GM21515 (cell line): ENCODE measurements around the gene ZACN.
"Not testable (repeated sequence)": the region's sequence is repeated elsewhere in the genome, so short reads cannot be mapped to it uniquely, and the experiment has no call there.

Experiments
- ATAC-seq: cut with Tn5 transposase; IDR thresholded peaks from one replicate; pipeline ENCODE4 v1.9.1; 2021; ENCODE audit not compliant: unreplicated experiment

Gene ZACN

DNA sequence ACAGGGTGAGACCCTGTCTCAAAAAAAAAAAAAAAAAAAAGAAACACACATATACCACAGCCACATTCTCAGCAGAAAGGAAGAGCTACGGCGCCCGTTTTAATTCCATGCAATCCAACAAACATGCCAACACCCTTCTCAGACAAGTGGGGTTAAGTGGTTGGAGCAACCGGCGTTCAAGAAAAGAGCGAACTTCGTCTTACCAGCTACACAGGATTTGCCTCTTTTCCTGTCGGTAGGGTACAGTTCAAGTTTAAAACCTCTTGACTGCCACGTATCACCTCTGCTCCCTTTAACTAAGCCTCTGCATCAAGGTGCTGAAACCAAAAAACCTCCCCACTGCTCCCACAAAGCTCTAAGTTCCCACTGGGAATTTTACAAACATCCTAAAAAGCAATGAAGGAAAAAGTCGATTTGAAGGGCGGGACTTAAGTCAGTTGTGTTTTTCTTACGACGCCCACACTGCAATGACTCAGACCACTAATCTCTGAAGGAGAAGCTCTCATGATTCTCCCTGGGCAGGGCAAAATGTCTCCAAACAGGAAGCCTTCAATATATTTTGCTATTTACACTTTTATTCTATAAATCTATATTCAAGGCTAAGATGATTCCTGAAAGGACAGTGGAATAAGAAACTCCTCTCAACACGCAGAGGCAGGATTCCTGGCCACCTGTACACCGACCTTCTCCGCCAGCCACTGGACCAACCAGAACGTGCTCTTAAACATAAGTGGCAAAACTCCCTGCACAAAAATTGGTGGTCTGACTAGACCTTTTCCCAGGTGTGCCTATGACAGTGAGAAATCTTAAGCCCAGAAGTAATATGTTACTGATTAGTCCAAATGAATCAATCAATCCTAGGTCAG, 25.5 kb upstream of the ZACN start:
- ATAC-seq = no peak

DNA sequence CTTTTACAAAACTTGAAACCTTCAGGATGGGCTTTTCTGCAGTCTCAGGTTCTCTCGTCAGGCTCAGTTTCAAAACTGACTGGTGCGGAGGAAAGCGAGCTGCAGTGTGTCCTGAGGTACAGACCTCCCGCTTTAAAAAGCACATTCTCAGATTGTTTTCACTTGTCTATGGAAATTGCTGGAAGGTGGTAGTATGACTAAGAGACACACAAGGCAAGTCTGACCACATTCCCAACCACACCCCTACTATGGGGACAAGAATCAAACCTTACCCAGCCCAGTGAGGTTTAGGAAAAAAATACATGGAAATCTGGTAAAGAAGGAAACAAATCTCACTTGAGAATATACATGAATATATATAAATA, 24.9 kb upstream of the ZACN start:
- ATAC-seq = no peak

DNA sequence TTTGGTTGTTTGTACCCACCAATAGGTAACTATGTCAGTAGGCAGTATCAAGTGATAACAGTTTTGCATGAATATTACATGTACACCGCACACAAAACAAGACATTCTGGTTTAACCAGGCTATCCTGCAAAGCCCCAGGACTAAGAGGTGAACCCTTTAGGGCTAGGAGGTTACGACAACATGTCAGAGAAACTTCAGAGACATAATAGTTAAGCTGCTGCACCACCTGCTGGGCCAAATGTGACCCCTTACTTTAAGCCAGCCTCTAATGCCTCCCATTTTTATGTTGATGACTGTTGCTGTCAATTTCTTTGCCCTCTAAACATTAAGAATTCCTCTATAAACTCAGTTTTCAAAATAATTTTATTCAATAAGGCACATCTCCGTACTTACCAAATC, 22.1 kb upstream of the ZACN start:
- no peak for ATAC-seq

DNA sequence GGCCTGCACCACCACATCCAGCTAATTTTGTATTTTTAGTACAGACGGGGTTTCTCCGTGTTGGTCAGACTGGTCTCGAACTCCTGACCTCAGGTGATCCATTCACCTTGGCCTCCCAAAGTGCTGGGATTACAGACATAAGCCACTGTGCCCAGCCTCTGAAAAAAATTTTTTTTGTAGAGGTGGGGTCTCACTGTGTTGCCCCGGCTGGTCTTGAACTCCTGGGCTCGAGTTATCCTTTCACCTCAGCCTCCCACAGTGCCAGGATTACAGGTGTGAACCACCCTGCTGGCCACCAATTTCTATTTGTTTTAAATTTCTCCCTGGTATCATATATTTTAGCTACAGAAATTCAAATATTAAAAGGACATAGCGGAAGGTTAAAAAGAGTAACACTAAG, 20.7 kb upstream of the ZACN start:
- ATAC-seq = not testable (repeated sequence)

DNA sequence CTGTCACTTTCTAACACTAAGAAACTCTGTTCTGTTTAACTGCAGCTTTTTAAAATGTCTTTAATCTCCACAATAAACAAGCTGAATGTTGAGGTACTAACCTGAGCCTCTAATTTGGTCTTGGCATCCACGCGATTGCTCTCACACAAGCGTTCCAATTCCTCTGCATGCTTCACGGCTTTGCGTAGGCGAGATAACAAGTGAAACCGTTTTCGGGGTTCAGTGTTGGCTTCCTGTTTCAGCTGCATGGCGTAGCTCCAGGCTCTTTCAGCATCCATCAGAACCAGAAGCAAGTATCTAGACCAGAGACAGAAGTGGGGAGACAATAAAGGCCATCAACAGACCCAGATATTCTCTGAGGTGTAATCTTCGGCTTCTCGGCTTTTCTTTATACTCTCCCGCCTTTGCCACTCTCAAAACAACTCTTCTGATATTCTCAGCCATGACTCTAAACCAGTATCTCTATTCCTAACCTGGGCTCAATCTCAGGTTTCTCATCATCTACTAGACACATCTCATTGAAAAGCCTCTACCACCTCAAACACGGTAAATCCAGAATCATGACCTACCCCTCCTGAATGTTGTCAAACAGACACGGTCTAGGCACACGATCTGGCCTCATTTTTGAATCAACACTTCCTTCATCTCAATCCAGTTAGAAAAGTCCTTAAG, 15.0 kb upstream of the ZACN start:
- no peak for ATAC-seq

DNA sequence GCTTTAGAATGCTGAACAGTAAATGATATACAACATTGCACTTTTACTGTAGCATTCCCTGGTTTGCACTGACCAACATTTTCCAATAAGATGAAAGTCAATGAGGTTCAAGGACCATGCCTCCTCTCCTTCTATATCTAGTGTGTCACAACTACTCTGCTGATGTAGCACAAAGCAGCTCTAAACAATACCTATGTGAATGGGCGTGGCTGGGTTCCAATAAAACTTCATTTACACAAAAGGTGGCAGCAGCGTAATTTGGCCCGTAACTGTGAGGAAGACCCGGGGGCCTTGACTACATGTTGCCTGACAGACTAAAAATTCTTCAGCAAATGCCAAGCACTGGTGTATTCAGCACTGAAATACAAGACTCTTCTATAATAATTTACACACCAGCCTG, 13.2 kb upstream of the ZACN start:
- no peak for ATAC-seq

DNA sequence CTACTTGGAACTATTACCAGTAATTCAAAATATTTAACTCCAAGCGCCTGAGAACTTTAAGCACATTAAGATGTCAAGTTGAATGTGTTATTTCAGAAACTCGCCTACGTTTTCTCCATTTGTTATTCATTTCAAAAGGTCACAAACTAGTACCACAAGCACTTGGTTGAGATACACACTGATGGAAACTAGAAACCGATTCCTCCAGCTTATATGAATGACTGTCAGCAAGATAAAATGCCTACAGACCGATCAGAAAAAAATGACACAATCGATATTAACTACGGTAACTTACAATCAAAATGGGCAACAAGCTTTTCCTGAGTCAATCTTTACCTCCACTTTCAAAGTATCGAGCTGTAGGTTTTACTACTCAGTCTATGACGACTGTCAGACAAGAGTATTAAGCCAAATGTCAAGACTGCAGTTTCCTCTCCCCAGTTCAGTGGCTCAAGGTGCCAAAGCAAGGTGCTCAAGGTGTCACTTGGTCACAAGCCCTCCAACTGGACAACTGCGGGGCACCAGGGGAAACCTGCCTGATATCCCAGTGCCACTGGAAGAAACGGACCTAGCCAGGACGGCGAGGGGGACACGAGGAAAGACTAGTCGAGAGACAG, 7.3 kb upstream of the ZACN start:
- ATAC-seq = no peak

DNA sequence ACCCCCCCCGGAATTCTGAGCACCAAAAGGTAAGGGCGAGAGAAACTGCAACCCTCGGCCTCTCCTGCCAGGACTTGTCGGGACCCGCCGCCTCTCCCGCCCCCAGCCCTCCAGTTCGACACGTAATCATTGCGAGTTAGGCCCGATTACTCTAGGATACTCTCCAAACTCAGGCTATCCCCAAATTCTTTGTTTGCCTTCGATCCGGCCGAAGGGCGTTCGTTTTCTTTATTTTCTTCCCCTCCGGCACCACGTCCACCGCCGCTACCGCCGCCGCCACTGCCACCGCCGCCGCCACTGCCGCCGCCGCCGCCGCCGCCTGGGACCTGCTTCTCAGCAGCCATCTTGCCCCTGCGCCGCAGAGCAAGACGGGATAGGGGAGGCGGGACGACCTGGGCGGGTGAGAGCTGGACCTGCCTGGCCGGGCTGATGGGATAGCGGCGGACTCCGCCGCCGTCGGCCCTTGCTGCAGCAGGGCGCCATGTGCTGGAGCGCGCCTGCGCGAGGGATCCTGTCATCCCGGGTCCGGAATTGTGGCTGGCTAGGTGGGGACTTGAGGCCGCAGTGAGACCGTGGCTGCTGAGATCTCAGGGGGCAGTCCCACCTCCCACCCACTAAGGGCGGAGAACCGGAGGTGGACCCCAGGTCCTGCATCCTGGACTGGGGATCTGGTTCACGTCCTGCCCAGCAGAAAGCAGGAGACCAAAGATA, 6.7 kb upstream of the ZACN start, which contains the start of gene SRP68:
TSS of gene SRP68 (minus strand) at position 370 of the 711 bp plus-strand sequence. CDS start at position 344, 26 bp downstream.
- peak; percentile 88 for ATAC-seq

DNA sequence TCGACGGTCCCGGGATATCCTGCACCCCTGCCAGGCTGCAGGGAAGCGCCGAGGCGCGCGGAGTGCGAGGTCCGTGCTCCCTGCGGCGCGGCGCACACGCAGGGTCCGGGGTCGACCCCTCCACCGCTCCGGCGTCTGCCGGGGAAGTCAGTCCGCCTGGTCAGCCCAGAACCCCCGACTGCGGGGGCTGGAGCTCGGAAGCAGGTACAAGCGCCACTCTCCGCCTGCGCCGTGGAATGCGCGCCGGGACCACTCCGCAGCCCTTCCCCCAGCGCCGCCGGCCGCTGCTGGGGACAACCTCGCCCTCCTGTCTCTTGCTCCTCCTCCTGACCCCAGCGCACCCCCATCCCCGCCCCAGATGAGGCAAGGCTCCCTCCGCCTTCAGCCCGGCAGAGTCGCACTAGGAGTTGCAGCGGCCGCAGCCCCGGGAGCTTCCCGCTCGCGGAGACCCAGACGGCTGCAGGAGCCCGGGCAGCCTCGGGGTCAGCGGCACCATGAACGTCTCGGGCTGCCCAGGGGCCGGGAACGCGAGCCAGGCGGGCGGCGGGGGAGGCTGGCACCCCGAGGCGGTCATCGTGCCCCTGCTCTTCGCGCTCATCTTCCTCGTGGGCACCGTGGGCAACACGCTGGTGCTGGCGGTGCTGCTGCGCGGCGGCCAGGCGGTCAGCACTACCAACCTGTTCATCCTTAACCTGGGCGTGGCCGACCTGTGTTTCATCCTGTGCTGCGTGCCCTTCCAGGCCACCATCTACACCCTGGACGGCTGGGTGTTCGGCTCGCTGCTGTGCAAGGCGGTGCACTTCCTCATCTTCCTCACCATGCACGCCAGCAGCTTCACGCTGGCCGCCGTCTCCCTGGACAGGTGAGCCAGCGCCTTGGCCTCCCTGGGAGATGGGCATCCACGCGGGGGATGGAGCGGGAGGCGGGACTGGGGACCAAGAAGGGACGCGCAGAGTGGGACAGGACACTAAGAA, 4.3 kb upstream of the ZACN start, which contains the start of gene GALR2:
TSS of gene GALR2 (plus strand) at position 392 of the 974 bp plus-strand sequence. CDS start at position 495, 103 bp downstream.
- no peak for ATAC-seq

DNA sequence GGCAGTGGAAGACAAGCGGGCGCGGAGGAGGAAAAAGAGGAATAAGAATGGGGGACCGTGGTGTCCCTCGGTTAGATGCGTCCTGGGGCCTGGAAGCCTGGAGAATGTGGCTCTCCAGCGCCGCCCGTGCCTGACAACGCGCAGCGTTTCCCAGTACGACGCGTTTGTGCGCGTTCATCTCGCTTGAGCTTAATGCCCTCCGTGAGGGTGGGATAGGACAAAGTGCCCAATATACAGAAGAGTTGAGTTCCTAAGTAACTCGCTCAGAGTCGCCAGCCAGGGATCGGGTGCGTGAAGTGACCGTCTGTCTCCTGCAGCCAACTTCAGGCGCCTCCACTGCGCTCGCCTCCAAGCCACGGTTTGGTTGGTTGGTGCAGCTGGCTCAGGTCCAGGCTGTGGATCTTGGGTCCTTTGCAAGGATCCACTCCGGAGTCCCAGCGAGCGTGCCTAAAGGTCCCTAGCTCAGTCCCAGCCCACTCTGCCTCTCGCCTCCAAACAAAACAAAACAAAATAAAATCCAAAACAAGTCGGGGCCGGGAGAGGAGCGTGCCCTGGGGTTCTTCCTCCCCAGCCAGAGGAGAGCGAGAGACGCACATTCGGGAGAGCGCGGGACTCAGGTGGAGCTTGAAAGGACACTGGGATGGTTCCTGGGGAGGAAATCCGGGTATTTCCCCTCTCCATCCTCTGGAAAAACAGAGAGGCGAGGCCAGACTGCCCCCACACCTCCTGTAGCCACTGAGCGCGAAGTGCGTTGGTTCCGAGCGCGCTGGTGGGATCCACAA, 3.4 kb upstream of the ZACN start:
- no peak for ATAC-seq

DNA sequence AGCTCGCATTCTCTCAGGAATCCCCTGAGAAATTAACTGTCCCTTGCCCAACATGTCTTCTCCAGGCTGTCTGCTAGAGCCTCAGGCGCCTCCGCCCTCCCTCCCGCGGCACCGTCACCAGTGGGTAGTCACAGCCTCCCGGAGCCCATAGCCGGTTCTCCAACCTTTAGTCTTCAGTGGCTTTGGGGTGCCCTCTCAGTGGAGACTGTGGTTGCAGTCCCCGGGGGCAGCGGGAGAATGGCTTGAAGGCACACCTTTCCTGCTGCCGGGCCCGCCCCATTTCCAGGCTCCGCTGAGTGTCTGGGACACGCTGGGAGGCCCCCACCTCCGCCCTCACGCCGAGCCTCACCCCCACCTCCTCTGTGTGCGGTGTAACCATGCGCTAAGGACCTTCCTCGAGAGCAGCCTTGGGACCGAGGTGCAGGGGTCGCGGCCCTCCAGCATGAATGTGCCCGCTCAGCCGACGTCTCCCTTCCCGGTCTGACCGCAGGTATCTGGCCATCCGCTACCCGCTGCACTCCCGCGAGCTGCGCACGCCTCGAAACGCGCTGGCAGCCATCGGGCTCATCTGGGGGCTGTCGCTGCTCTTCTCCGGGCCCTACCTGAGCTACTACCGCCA, 2.7 kb upstream of the ZACN start:
- ATAC-seq = no peak

DNA sequence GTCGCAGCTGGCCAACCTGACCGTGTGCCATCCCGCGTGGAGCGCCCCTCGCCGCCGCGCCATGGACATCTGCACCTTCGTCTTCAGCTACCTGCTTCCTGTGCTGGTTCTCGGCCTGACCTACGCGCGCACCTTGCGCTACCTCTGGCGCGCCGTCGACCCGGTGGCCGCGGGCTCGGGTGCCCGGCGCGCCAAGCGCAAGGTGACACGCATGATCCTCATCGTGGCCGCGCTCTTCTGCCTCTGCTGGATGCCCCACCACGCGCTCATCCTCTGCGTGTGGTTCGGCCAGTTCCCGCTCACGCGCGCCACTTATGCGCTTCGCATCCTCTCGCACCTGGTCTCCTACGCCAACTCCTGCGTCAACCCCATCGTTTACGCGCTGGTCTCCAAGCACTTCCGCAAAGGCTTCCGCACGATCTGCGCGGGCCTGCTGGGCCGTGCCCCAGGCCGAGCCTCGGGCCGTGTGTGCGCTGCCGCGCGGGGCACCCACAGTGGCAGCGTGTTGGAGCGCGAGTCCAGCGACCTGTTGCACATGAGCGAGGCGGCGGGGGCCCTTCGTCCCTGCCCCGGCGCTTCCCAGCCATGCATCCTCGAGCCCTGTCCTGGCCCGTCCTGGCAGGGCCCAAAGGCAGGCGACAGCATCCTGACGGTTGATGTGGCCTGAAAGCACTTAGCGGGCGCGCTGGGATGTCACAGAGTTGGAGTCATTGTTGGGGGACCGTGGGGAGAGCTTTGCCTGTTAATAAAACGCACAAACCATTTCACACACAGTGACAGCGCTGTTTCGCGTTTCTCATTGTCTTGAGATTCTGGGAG, 2.0 kb upstream of the ZACN start:
- ATAC-seq = no peak

DNA sequence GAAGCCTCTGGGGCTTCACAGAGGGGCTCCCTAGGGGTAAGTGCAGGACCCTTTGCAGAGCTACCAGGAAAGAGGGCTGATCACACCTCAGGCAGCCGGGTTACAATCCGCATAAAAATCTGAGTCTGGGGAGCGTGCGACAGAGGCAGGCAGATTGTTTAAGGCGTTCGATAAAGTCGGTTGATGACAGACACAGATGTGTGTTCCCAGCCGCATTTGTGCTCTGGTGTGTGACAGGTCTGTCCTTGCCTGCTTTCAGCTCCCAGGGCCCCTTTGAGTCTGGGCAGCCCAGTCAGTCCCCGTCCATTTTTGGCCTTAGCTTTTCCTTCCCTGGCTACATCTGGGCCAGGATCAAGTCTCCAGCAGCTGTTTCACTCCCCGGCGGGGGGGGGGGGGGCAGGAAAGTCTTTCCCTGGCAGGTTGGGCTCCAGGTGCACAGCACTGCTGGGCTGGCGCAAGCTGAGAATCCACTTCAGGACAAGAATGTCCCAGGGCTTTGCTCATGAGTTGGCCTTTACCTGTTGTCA, 1.3 kb upstream of the ZACN start:
- ATAC-seq = no peak

DNA sequence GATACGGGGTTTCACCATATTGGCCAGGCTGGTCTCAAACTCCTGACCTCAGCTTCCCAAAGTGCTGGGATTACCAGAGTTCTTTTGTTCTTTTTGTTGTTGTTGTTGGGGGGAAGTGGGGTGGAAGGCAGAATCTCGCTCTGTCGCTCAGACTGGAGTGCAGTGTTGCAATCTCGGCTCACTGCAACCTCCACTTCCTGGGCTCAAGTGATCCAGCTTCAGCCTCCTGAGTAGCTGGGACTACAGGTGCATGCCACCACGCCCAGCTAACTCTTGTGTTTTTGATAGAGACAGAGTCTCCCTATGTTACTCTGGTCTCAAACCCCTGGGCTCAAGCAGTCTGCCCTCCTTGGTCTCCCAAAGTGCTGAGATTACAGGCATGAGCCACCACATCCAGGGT, 612 bp upstream of the ZACN start:
- ATAC-seq = not testable (repeated sequence)

DNA sequence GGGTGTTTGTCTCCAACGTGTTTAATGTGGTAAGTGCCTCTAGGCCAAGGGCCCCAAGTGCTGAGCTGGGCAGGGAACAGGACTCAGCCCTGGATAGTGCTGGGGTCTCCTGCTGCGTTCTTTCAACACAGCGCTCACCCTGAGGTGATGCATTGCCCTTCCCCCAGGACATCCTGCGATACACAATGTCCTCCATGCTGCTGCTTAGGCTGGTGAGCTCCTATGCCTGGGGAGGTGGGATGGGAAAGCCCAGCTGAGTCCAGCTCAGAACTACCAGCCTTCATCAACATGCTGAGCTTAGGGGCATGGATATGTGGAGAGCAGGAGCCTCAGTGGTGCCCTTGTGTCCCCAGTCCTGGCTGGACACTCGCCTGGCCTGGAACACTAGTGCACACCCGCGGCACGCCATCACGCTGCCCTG, 563 bp downstream of the ZACN start:
- no peak for ATAC-seq

DNA sequence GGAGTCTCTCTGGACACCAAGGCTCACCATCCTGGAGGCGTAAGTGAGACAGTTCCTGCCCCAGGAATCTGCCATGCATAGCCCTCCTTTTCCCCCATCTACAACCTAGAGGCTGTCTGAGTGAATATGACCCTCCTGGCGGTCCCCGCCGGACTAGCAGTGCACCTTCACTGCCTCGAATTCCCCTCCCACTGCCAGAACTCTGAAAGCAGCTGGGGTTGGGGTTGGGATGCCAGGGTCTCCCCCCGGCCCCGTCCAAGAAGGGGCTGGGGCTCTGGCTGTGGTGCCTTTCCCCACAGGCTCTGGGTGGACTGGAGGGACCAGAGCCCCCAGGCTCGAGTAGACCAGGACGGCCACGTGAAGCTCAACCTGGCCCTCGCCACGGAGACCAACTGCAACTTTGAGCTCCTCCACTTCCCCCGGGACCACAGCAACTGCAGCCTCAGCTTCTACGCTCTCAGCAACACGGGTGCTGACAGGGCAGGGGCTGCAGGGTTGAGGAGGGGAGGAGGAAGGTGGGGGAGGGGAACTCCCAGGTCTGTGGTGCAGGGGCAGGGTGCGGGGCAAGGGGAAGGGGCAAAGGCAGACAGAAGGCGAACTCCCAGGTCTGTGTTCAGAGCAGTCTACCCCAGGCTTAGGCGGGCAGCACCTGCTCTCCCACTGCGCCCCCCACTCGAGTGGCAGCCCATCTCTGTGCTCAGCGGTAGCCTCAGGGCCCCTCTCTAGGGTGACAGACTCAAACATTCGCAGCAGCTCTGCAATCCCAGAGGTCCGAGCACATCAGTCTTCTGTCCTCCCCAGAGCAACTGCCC, 1.2 kb downstream of the ZACN start:
- ATAC-seq = no peak

DNA sequence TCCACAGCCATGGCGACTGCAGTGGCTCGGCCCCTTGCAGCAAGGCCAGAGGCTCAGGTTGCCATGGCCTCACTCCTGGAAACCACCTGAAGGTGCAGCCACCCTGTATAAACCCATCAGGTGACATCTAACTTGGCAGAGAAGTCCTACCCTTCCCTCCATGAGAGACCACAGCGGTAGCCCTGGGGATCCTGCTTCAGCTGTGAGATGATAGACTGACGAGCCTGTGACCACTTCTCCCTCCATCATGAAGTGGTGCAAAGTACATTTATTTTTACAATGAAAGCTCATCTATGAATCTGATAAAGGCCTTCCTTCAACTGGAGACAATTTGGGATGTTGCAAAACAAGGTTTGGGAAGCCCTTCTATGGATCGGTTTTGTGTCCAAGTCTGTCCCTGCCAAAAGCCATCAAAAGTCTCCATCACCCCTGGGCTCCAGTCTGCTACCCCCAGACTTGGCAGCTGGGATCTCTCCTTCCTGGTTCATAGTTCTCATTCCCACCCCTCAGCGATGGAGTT, 1.8 kb downstream of the ZACN start:
- ATAC-seq = no peak
